K562 (cell line): ENCODE measurements around the gene STIM1. TPM values are rescaled to one million over a fixed set of nuclear protein-coding genes. Genes with fewer than 3 reads are reported as not detected.
A peak's percentile ranks its signal among the peaks of the same experiment; 100 is the strongest.

Experiments used
- ATAC-seq: fragments of 200-7000 bp; cut with Tn5 transposase; 3 replicates; pipeline ENCODE4 v1.9.1; 2020; ENCODE audit warnings: moderate library complexity
- BruUV-seq: library from RNA; stranded (reverse); fragments of 400-500 nt; replicated peaks from 2 replicates; lab custom pipeline; 2021; lab: Mats Ljungman, UMichigan
- CTCF ChIA-PET: fragments of 300-600 bp; formaldehyde crosslinking; extraction: SDS; loops from one replicate; lab custom pipeline; 2021; ENCODE audit warnings: low intra/inter-chr PET ratio; lab: Yijun Ruan, JAX
- POLR2A ChIA-PET: fragments of 300-600, 350-650 bp; sonication (Branson Sonifier 250); formaldehyde crosslinking; extraction: SDS; loops from one replicate; lab custom pipeline; 2021; ENCODE audit warnings: antibody characterized with exemption, inconsistent platforms; lab: Yijun Ruan, JAX
- DNase-seq, 4 experiments: peaks; one replicate each; pipeline versions ENCODE4 v3.0.0 to v3.0.0-alpha.2; 2011 to 2018; ENCODE audit warnings: low spot score in 3 of 4, mixed read lengths in 3 of 4; ENCODE audit errors: extremely low read depth in 1 of 4
- FAIRE-seq: peaks from 2 replicates; lab custom pipeline; 2011; peaks lifted over from hg19 to GRCh38; lab: Jason Lieb, UNC
- H2AFZ ChIP-seq: 2 replicates; pipeline ENCODE4 v1.6.0; 2011; ENCODE audit warnings: low read depth, low read length, control low read depth, inconsistent platforms
- H3K27ac ChIP-seq: fragments of 200-600 bp; 3 replicates; pipeline ENCODE4 v1.8.0; 2011; ENCODE audit warnings: low read depth, mild to moderate bottlenecking, control low read depth, inconsistent platforms, low read length, moderate library complexity, mixed read lengths; ENCODE audit errors: extremely low read depth
- H3K27me3 ChIP-seq, 2 experiments: fragments of 300-600 bp in 1 of 2; 2 replicates in 1 of 2; 3 replicates in 1 of 2; pipeline versions ENCODE4 v1.6.0 to v1.8.0; 2011; ENCODE audit warnings: inconsistent platforms in 2 of 2, low read length in 2 of 2, mild to moderate bottlenecking in 1 of 2, mixed read lengths in 1 of 2, moderate library complexity in 1 of 2; ENCODE audit not compliant: control insufficient read depth in 2 of 2, insufficient read depth in 2 of 2
- H3K36me3 ChIP-seq: fragments of 300-600 bp; 3 replicates; pipeline ENCODE4 v1.8.0; 2011; ENCODE audit warnings: mild to moderate bottlenecking, low read length, inconsistent platforms; ENCODE audit not compliant: control insufficient read depth, insufficient read depth
- H3K4me1 ChIP-seq, 2 experiments: fragments of 200-600 bp in 1 of 2; replicated peaks in 1 of 2; 2 replicates in 1 of 2; 3 replicates in 1 of 2; pipeline versions ENCODE4 v1.5.1 to v1.8.0; 2011; ENCODE audit warnings: inconsistent platforms in 2 of 2, low read length in 2 of 2, mild to moderate bottlenecking in 1 of 2, mixed read lengths in 1 of 2, moderate library complexity in 1 of 2; ENCODE audit not compliant: control insufficient read depth in 2 of 2, insufficient read depth in 2 of 2
- H3K4me2 ChIP-seq: 2 replicates; pipeline ENCODE4 v1.6.1; 2011; ENCODE audit warnings: low read length, control low read depth, inconsistent platforms, mixed read lengths; ENCODE audit not compliant: insufficient read depth
- H3K4me3 ChIP-seq: fragments of 200-600 bp; sonication (generic), shearing (Covaris generic); 2 replicates; pipeline ENCODE4 v1.5.1; 2016; ENCODE audit warnings: control low read depth, inconsistent platforms
- H3K79me2 ChIP-seq: fragments of 200-600 bp; 3 replicates; pipeline ENCODE4 v1.8.0; 2011; ENCODE audit warnings: low read length, inconsistent platforms; ENCODE audit not compliant: control insufficient read depth, insufficient read depth
- H3K9ac ChIP-seq, 2 experiments: 2 replicates each; pipeline versions ENCODE4 v1.6.0 to v1.6.1; 2011; ENCODE audit warnings: low read depth in 2 of 2, low read length in 2 of 2, control low read depth in 1 of 2, inconsistent platforms in 1 of 2, mild to moderate bottlenecking in 1 of 2, mixed read lengths in 1 of 2; ENCODE audit not compliant: insufficient read depth in 1 of 2
- H3K9me1 ChIP-seq: one replicate; pipeline ENCODE4 v1.6.0; 2011; ENCODE audit warnings: inconsistent platforms, mild to moderate bottlenecking, low read length, moderate library complexity; ENCODE audit not compliant: control insufficient read depth, insufficient read depth
- H3K9me3 ChIP-seq: replicated peaks from 2 replicates; pipeline ENCODE4 v1.5.1; 2011; ENCODE audit warnings: low read depth, low read length, inconsistent platforms; ENCODE audit not compliant: control insufficient read depth, insufficient read depth
- H4K20me1 ChIP-seq: replicated peaks from 2 replicates; pipeline ENCODE4 v1.6.1; 2011; ENCODE audit warnings: low read length, inconsistent platforms, mixed read lengths; ENCODE audit not compliant: control insufficient read depth, insufficient read depth
- AFF1 ChIP-seq, 2 experiments: fragments of 450-650 bp; IDR thresholded peaks; 2 replicates each; pipeline ENCODE4 v1.6.1; 2018; ENCODE audit warnings: mild to moderate bottlenecking in 2 of 2, low read depth in 1 of 2; ENCODE audit not compliant: partially characterized antibody in 2 of 2
- CEBPZ ChIP-seq: fragments of 150-350 bp; IDR thresholded peaks from 2 replicates; pipeline ENCODE4 v1.6.1; 2014; ENCODE audit warnings: low read depth, mild to moderate bottlenecking, low read length, borderline replicate concordance
- CREB5 ChIP-seq: fragments of 250-450 bp; sonication (Bioruptor Pico); IDR thresholded peaks from 2 replicates; pipeline ENCODE4 v1.5.0; 2020; ENCODE audit warnings: mild to moderate bottlenecking
- HCFC1 ChIP-seq: IDR thresholded peaks from 2 replicates; pipeline ENCODE4 v1.6.1; 2012; ENCODE audit warnings: low read depth, low read length, improper control_type of control experiment
- JUNB ChIP-seq: fragments of 450-650 bp; formaldehyde crosslinking; conservative IDR thresholded peaks from 2 replicates; pipeline ENCODE4 v1.4.0; 2020; ENCODE audit warnings: mild to moderate bottlenecking
- KLF1 ChIP-seq: fragments of 450-650 bp; IDR thresholded peaks from 2 replicates; pipeline ENCODE4 v1.6.1; 2016; ENCODE audit warnings: missing genetic modification characterization, missing compliant biosample characterization
- MYBL2 ChIP-seq, 2 experiments: fragments of 450-650 bp in 1 of 2; sonication (generic) in 1 of 2; formaldehyde crosslinking in 1 of 2; IDR thresholded peaks; 2 replicates each; pipeline versions ENCODE4 v1.6.1 to v1.8.1; 2017 to 2022; ENCODE audit warnings: borderline replicate concordance in 1 of 2, inconsistent platforms in 1 of 2, low read depth in 1 of 2, mild to moderate bottlenecking in 1 of 2, missing genetic modification reagents in 1 of 2, moderate library complexity in 1 of 2
- PATZ1 ChIP-seq: fragments of 250-450 bp; sonication (Bioruptor Pico); IDR thresholded peaks from 2 replicates; pipeline ENCODE4 v1.5.0; 2020; ENCODE audit warnings: mild to moderate bottlenecking, borderline replicate concordance
- SIRT6 ChIP-seq: IDR thresholded peaks from one replicate; pipeline ENCODE4 v1.6.1; 2012; ENCODE audit warnings: low read depth, mild to moderate bottlenecking, control low read depth, inconsistent platforms, low read length, moderate library complexity
- SMC3 ChIP-seq: conservative IDR thresholded peaks from 2 replicates; pipeline ENCODE4 v1.6.1; 2011; ENCODE audit warnings: low read depth, low read length, improper control_type of control experiment; ENCODE audit not compliant: insufficient read depth
- WGBS: fragments of 100-300 bp; shearing (Covaris generic); methylation state at CpG from one replicate; pipeline ENCODE4 v1.1.6; 2016; ENCODE audit warnings: low coverage, mixed read lengths; ENCODE audit not compliant: insufficient coverage; ENCODE audit errors: missing lambda C conversion rate; 5-methylcytosine and 5-hydroxymethylcytosine counted together
- in situ Hi-C: fragments of 300-500 bp; cut with MboI; formaldehyde crosslinking; loops from 4 replicates; pipeline ENCODE4 v1.15.0; 2018; ENCODE audit warnings: inconsistent platforms, mixed read lengths
- intact Hi-C: fragments of 100-400 bp; cut with micrococcal nuclease; formaldehyde crosslinking; loops from 2 replicates; pipeline ENCODE4 v1.14.2; 2022
- polyA plus RNA-seq, 8 experiments: library from polyadenylated mRNA; depleted of rRNA in 4 of 8; stranded (reverse) in 5 of 8; unstranded in 3 of 8; fragments of >200 nt; fragmentation: Nextera tagmentation in 2 of 8; fragmentation: Illumina TruSeq in 1 of 8; extraction: Ambion mirVana in 2 of 8; extraction: Trizol in 1 of 8; gene quantifications; 2 replicates each; pipeline versions ENCODE4 v1.2.1 to v1.2.3, GENCODE V29; 2011 to 2014; ENCODE audit warnings: inconsistent platforms in 1 of 8, missing spikeins in 1 of 8
- total RNA-seq, 7 experiments: library from RNA; depleted of rRNA in 6 of 7; stranded (reverse); fragments of >200 nt in 6 of 7; fragmentation: Illumina TruSeq in 2 of 7; extraction: Trizol in 2 of 7; gene quantifications; 2 replicates each; pipeline versions ENCODE4 v1.2.1 to v1.2.3, GENCODE V29; 2011 to 2021; ENCODE audit warnings: low replicate concordance in 1 of 7

The STIM1 gene
- total and polyA plus RNA-seq, 9 of the 15 experiments (the other 6 are each of a cell fraction or from before 2014, with no cell fraction given) = 7.7 to 50.5 (median 22.5) TPM

GRCh38 chr11:3810446-3810845, 45.0 kb upstream of the STIM1 start:
- in situ Hi-C loops (loop anchor here (25.0 kb wide), 1 partner anchor 348 kb away; no protein-coding TSS in a partner anchor), intact Hi-C loops (no loop called here)
- Histone ChIP-seq H3K36me3 (peaks cover 11% of the 10 kb centered on the region), H4K20me1 (no peaks in the 10 kb centered on the region), H3K27me3 (no peaks in the 10 kb centered on the region), H3K4me2 (no peak overlapping the region), H3K9me3 (no peaks in the 10 kb centered on the region), H2AFZ (no peak overlapping the region), H3K4me3 (no peak overlapping the region), H3K9me1 (no peaks in the 10 kb centered on the region), H3K4me1 (peaks cover 7 to 21% of the 10 kb centered on the region in 2 experiments; a peak in 3 of 5 replicates), H3K27ac (no peak overlapping the region), H3K9ac (peak overlapping the region in 1 of 2 experiments; percentile 70; a peak in 2 of 4 replicates), H3K79me2 (peaks cover 6% of the 10 kb centered on the region)
- no TSS peak for BruUV-seq
- DNase-seq = no peak
- ChIA-PET CTCF (no interaction called here), POLR2A (interaction anchor here (0.7 to 1.3 kb wide), 3 partner anchors 16 to 166 kb away, joined by 3 read pairs; partner anchors contain the start of gene ART1)
- 69% methylated on average over 3 of the region's 3 CpGs for whole genome bisulfite sequencing
- no peak for ATAC-seq
- no peak for FAIRE-seq
- no peak for TF ChIP-seq HCFC1
- no peak for TF ChIP-seq KLF1 (tag)
- no peak for TF ChIP-seq CREB5
- TF ChIP-seq SMC3 = no peak
- no peak for TF ChIP-seq PATZ1 (CRISPR knock-in tag)
- no peak for TF ChIP-seq SIRT6
- TF ChIP-seq JUNB (CRISPR knock-in tag) = no peak
- TF ChIP-seq CEBPZ = no peak
- TF ChIP-seq AFF1 (IDR thresholded peaks at IDR 0.05; ENCODE audit: low read depth in 1 of 2, partially characterized antibody in 2 of 2) = no peak
- no peak for TF ChIP-seq MYBL2 (IDR thresholded peaks at IDR 0.05; ENCODE audit: low read depth)
- TF ChIP-seq MYBL2 (CRISPR knock-in tag; IDR thresholded peaks at IDR 0.05; ENCODE audit: borderline replicate concordance) = no peak
